Activated naive CD8-positive, alpha-beta T cell treated with anti-CD3 and anti-CD28 coated beads, Interleukin-2, amount 50 U/mL, for 24 hours (primary cell): ENCODE measurements around the gene ATXN10.
"Not testable (repeated sequence)": the region's sequence is repeated elsewhere in the genome, so short reads cannot be mapped to it uniquely, and the experiment has no call there.

Source experiments
- ATAC-seq: fragments of 150-1000 bp; cut with Tn5 transposase; one replicate; pipeline ENCODE4 v1.10.0; 2021
- DNase-seq: peaks from one replicate; pipeline ENCODE4 v3.0.0; 2021
- H3K27ac Mint-ChIP-seq: one replicate; pipeline ENCODE4 v1.8.0; 2021; ENCODE audit warnings: mild to moderate bottlenecking, mixed read lengths
- H3K27me3 Mint-ChIP-seq: one replicate; pipeline ENCODE4 v1.8.0; 2021; ENCODE audit warnings: mixed read lengths
- H3K36me3 Mint-ChIP-seq: one replicate; pipeline ENCODE4 v1.8.0; 2021; ENCODE audit warnings: low read depth, mixed read lengths
- H3K4me1 Mint-ChIP-seq: one replicate; pipeline ENCODE4 v1.8.0; 2021; ENCODE audit warnings: mixed read lengths
- H3K4me3 Mint-ChIP-seq: one replicate; pipeline ENCODE4 v1.8.0; 2021; ENCODE audit warnings: mild to moderate bottlenecking, moderate library complexity, mixed read lengths
- H3K9me3 Mint-ChIP-seq: one replicate; pipeline ENCODE4 v1.8.0; 2021; ENCODE audit warnings: mixed read lengths

ATXN10 gene

GRCh38 chr22:45656577-45656976 lies 15.1 kb upstream of the ATXN10 start:
- H3K4me3 Mint-ChIP-seq = no peak overlapping the region
- H3K9me3 Mint-ChIP-seq = no peaks in the 10 kb centered on the region
- DNase-seq (no peak), ATAC-seq (no peak)
- peaks cover 10% of the 10 kb centered on the region for H3K27me3 Mint-ChIP-seq
- H3K4me1 Mint-ChIP-seq = no peaks in the 10 kb centered on the region
- H3K27ac Mint-ChIP-seq = no peak overlapping the region
- H3K36me3 Mint-ChIP-seq = no peaks in the 10 kb centered on the region

GRCh38 chr22:45657701-45658100 lies 13.9 kb upstream of the ATXN10 start:
- H3K9me3 Mint-ChIP-seq = no peaks in the 10 kb centered on the region
- H3K27ac Mint-ChIP-seq = no peak overlapping the region
- H3K4me3 Mint-ChIP-seq = no peak overlapping the region
- no peak for ATAC-seq
- no peak for DNase-seq
- peaks cover 14% of the 10 kb centered on the region for H3K27me3 Mint-ChIP-seq
- H3K4me1 Mint-ChIP-seq = no peaks in the 10 kb centered on the region
- H3K36me3 Mint-ChIP-seq = no peaks in the 10 kb centered on the region

DNA sequence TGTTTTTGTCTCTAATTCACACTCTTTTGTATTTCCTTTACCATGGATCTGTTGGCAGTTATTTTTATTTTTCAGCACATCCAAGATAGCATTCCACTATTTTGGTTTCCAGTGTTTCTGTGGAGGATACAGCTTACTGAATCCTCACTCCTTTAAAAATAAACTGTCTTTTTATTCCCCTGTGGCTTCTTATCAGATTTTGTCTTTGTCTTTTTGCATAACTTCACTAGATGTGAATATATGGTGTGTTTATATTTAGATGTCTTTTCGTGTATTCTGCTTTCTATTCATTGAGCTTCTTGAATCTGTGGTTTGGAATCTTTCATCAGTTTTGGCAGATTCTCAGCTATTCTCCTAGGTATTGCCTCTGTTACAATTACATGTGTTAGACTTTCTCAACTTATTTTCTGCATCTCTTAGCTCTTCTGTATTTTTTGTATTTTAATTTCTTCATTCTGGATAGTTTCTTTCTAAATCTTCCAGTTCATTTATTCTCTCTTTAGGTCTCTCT lies 7.4 kb upstream of the ATXN10 start:
- peaks cover 5% of the 10 kb centered on the region for H3K9me3 Mint-ChIP-seq
- H3K4me3 Mint-ChIP-seq = no peak overlapping the region
- no peak for ATAC-seq
- peaks cover 17% of the 10 kb centered on the region for H3K27me3 Mint-ChIP-seq
- no peak overlapping the region for H3K27ac Mint-ChIP-seq
- no peaks in the 10 kb centered on the region for H3K4me1 Mint-ChIP-seq
- H3K36me3 Mint-ChIP-seq = no peaks in the 10 kb centered on the region
- DNase-seq = no peak

DNA sequence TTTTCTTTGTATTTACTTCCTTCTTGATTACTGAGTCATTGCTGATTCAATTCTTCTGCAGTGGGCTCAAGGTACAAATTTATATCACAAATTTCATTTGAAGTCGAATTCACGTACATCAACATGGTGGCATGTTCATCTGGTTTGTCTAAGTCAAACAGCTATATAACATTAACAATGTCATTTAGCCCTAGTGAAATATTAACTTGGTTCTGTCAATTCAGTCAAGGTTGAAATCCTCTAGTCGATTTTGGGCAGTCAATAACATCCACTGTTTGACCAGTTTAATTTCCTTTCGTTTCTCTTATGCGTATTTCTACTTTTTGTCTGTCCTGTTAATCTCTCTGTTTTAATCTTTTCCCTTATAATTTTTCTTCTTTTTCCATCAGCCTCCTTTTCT lies 4.1 kb upstream of the ATXN10 start:
- peaks cover 12% of the 10 kb centered on the region for H3K27me3 Mint-ChIP-seq
- no peak for ATAC-seq
- no peak overlapping the region for H3K4me3 Mint-ChIP-seq
- H3K9me3 Mint-ChIP-seq = peaks cover 5% of the 10 kb centered on the region
- no peak for DNase-seq
- no peak overlapping the region for H3K27ac Mint-ChIP-seq
- no peaks in the 10 kb centered on the region for H3K36me3 Mint-ChIP-seq
- no peaks in the 10 kb centered on the region for H3K4me1 Mint-ChIP-seq

DNA sequence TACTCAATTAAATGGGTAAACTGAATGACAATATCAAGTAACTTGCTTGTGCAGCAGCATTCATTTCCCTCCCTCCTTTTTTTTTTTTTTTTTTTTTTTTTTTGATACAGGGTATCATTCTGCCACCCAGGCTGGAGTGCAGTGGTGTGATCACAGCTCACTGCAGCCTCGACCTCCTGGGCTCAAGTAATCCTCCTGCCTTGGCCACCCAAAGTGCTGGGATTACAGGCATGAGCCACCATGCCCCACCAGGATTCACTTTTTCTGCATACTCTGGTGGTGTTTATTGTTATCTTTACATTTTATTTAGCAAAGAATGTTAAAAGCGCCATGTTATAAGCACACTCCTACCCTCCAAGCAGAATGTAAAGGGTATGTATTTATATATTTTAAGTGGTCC lies 1.3 kb upstream of the ATXN10 start:
- not testable (repeated sequence) for H3K4me3 Mint-ChIP-seq, H3K27ac Mint-ChIP-seq, ATAC-seq

DNA sequence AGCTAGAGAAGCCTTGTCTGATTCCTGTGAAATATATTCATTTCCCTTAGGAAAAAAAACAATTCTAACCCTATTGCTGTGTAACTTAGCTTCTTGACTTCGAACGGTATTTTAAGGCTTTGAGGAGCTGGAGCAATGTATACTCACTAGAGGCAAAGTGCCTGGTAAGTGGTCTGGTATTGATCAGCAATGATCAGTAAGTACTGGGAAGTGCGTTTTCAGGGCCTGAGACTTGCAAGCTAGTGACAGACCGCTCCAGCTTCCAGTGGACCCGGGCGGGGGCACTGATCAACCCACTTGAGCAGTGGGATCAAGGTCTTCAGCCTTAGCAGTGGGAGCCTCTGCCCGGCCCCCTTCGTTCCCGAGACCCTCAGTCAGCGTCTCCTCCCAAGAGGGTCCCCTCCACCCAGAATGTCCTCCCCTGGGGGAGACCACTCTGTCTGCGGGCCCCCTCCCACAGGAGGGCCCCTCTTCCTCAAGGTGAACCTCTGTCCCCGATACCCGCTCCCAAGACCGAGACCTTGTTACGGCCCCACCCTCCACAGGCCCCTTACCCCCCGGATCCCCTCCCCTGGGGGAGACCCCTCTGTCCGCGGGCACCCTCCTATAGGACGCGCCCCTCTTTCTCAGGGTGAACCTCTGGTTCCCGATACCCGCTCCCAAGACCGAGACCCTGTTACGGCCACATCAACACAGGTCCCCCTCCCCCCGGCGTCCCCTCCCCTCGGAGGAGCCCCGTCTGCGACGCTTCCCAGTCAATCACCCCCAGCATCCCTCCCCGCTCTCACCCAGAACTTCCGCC lies 452 bp upstream of the ATXN10 start:
- H3K9me3 Mint-ChIP-seq = no peaks in the 10 kb centered on the region
- ATAC-seq = no peak
- peaks cover 18% of the 10 kb centered on the region for H3K36me3 Mint-ChIP-seq
- H3K4me3 Mint-ChIP-seq = peak overlapping the region; percentile 94
- peak overlapping the region; percentile 49 for H3K27ac Mint-ChIP-seq
- peaks cover 6% of the 10 kb centered on the region for H3K27me3 Mint-ChIP-seq
- DNase-seq = no peak
- H3K4me1 Mint-ChIP-seq = peaks cover 33% of the 10 kb centered on the region

More for the DNA sequence above, 1.3 kb upstream of the ATXN10 start:
- H3K4me1 Mint-ChIP-seq = peaks cover 25% of the 10 kb centered on the region
- H3K9me3 Mint-ChIP-seq, H3K27me3 Mint-ChIP-seq, DNase-seq: not testable (repeated sequence)
- H3K36me3 Mint-ChIP-seq = peaks cover 11% of the 10 kb centered on the region

DNA sequence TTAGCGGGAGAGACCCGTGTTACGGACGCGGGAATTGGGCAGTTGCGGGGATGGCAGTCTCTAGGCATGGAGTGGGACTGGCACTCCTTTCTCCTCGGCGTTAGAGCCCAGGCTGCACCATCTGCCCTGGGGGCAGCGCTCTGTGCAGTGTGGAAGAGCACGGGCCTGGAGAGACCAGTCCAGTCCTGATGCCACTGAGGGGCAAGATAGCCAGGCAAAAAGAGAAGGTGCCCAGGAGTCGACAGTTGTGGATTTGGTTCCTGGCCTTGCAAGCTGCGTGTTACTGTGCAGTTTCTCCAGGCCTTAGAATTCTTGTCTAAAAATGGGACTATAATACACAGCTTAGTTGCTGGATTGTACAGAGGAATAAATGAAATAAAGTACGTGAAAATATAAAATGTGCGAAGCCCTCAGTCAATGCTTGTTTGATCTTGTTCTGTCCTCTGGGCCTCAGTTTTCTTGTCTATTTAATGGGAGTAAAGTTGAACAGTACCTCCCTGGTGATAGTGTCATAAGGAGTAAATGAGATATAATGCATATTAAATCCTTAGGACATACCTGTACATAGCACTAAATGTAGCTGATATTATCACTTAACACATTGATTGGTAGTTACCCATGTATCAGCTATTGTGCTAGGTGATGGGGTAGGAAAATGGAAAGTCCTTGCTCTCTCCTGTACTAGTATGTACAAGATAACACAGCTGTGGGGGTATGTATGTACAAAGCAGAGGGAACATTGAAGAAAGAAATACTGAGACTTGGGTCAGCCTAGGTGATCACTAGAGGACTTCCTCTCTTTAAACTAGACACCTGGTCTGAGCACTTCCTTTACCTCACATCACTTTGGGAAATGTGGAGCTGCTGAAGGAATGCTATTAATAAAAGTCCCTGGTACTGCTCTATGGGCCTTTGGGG lies 1.2 kb downstream of the ATXN10 start:
- peak overlapping the region; percentile 95 for H3K27ac Mint-ChIP-seq
- DNase-seq = no peak
- H3K4me3 Mint-ChIP-seq = peak overlapping the region; percentile 94
- peaks cover 41% of the 10 kb centered on the region for H3K4me1 Mint-ChIP-seq
- ATAC-seq = no peak
- peaks cover 25% of the 10 kb centered on the region for H3K36me3 Mint-ChIP-seq
- H3K27me3 Mint-ChIP-seq = no peaks in the 10 kb centered on the region
- H3K9me3 Mint-ChIP-seq = no peaks in the 10 kb centered on the region

DNA sequence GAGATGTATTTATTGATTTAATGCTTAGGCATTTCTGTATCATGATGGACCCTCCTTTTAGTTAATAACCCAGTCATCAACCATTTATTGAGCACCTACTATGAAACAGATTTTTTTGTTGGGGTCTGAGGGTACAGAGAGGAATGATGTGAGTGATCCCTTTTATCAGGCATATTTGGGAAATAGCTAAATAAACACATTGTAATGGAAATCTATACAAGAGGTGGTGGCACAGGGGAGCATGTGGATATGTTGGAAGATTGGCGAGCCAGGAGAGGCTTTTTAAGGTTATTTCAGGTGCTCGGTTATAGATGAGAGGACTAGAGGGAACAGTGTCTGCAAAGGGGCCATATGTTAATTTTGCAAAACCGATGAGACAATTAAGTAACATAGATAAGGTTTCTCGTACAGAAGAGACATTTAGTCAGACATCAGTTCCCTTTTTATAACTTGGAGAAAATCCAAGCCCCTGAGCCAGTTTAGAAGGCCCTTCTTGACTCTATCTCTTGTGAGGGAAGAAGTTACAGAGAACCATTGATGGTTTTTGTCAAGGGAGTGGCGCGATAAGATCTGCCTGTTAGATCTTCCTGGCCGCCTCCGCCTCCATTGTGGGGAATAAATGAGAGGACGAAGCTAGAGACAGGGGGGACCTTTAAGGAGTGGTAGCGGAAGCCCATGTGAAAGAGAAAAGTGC lies 2.0 kb downstream of the ATXN10 start:
- peak overlapping the region; percentile 94 for H3K4me3 Mint-ChIP-seq
- peaks cover 25% of the 10 kb centered on the region for H3K36me3 Mint-ChIP-seq
- no peaks in the 10 kb centered on the region for H3K9me3 Mint-ChIP-seq
- ATAC-seq (no peak), DNase-seq (no peak)
- H3K27me3 Mint-ChIP-seq = no peaks in the 10 kb centered on the region
- H3K4me1 Mint-ChIP-seq = peaks cover 42% of the 10 kb centered on the region
- peak overlapping the region; percentile 6 for H3K27ac Mint-ChIP-seq

GRCh38 chr22:45676024-45676423 lies 4.4 kb downstream of the ATXN10 start:
- no peaks in the 10 kb centered on the region for H3K27me3 Mint-ChIP-seq
- H3K27ac Mint-ChIP-seq = no peak overlapping the region
- ATAC-seq = no peak
- peaks cover 49% of the 10 kb centered on the region for H3K4me1 Mint-ChIP-seq
- no peaks in the 10 kb centered on the region for H3K9me3 Mint-ChIP-seq
- no peak for DNase-seq
- H3K36me3 Mint-ChIP-seq = peaks cover 28% of the 10 kb centered on the region
- H3K4me3 Mint-ChIP-seq = no peak overlapping the region

DNA sequence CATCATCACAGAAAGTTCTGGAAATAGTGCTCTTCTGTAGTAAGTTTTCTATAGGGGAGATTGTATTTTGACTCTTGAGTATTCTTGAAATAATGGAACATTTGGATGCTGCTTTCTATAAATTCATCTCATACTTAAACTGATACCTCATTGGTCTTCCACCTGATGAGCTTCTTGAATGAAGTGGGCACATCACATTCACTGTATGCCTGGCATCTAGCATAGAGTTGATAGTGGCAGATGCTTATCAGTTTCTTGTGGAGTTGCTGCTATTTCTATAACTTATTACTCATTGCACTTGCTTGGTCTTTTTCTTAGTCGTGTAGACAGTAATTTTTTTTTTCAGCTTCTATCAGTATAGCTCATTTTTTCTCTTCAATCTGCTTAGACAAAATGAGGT lies 5.4 kb downstream of the ATXN10 start:
- peaks cover 28% of the 10 kb centered on the region for H3K36me3 Mint-ChIP-seq

GRCh38 chr22:45678961-45679912 lies 7.6 kb downstream of the ATXN10 start:
- Mint-ChIP-seq H3K4me3 (no peak overlapping the region), H3K4me1 (peaks cover 31% of the 10 kb centered on the region), H3K9me3 (no peaks in the 10 kb centered on the region), H3K27me3 (no peaks in the 10 kb centered on the region), H3K36me3 (peaks cover 19% of the 10 kb centered on the region), H3K27ac (no peak overlapping the region)
- DNase-seq (no peak), ATAC-seq (no peak)

More for the DNA sequence above, 5.4 kb downstream of the ATXN10 start:
- H3K4me3 Mint-ChIP-seq = no peak overlapping the region
- no peak for ATAC-seq
- H3K27ac Mint-ChIP-seq = no peak overlapping the region
- H3K9me3 Mint-ChIP-seq = no peaks in the 10 kb centered on the region
- no peak for DNase-seq
- no peaks in the 10 kb centered on the region for H3K27me3 Mint-ChIP-seq
- peaks cover 49% of the 10 kb centered on the region for H3K4me1 Mint-ChIP-seq

- Mint-ChIP-seq H3K36me3 (peaks cover 10% of the 10 kb centered on the region), H3K27me3 (no peaks in the 10 kb centered on the region), H3K9me3 (no peaks in the 10 kb centered on the region), H3K4me1 (peaks cover 16% of the 10 kb centered on the region), H3K27ac (no peak overlapping the region), H3K4me3 (no peak overlapping the region)
- DNase-seq = no peak
- no peak for ATAC-seq
Measured at GRCh38 chr22:45680932-45681700, 9.5 kb downstream of the ATXN10 start.

DNA sequence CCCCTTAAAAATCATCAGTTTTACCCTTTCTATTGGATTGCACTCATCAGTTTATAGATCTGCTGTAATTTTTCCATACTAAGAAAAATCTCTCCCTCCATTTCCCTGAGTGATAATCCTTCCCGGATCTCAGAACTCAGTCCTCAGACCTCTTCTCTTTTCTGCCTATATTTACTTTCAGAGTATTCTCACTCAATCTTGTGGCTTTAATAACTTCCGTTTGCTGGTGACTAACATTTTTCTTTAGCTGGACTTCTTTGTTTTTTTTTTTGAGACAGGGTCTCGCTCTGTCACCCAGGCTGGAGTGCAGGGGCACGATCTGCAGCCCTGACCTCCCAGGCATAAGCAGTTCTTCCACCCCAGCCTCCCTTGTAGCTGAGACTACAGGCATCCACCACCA lies 10.4 kb downstream of the ATXN10 start:
- H3K36me3 Mint-ChIP-seq = peaks cover 5% of the 10 kb centered on the region
- no peak for DNase-seq
- ATAC-seq = no peak
- no peaks in the 10 kb centered on the region for H3K27me3 Mint-ChIP-seq
- peaks cover 12% of the 10 kb centered on the region for H3K4me1 Mint-ChIP-seq
- H3K27ac Mint-ChIP-seq = no peak overlapping the region
- H3K4me3 Mint-ChIP-seq = no peak overlapping the region
- no peaks in the 10 kb centered on the region for H3K9me3 Mint-ChIP-seq
